ENCODE results near the gene DUS2.

DNA sequence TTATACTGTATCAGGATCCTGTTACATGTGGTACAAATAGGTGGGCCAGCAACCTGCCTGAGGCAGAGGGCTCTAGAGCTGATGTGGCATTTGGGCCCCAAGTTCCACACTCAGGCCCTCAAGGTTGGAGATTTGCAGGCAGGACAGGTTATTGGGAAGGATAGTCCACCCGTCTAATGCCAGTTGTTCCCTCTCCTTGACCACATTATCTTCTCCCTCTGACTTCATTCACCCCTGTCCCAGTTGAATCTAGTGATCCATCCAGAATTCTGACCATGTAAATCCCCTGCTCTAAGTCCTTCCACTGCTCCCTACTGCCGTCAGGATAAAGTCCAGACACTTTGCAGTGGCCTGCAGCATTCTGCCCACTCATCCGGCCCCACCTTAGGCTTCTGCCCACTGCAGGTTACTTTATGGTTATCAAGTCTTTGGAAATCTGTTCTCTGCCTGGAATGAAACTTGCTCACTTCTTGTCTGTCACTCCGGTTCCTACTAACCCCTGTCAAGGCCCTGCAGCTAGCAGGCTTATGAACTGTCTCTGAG lies 60.2 kb downstream of the DUS2 start:
- no peak for TF ChIP-seq POLR2AphosphoS5 (IDR thresholded peaks at IDR 0.05)
- TF ChIP-seq, protein P1, sequence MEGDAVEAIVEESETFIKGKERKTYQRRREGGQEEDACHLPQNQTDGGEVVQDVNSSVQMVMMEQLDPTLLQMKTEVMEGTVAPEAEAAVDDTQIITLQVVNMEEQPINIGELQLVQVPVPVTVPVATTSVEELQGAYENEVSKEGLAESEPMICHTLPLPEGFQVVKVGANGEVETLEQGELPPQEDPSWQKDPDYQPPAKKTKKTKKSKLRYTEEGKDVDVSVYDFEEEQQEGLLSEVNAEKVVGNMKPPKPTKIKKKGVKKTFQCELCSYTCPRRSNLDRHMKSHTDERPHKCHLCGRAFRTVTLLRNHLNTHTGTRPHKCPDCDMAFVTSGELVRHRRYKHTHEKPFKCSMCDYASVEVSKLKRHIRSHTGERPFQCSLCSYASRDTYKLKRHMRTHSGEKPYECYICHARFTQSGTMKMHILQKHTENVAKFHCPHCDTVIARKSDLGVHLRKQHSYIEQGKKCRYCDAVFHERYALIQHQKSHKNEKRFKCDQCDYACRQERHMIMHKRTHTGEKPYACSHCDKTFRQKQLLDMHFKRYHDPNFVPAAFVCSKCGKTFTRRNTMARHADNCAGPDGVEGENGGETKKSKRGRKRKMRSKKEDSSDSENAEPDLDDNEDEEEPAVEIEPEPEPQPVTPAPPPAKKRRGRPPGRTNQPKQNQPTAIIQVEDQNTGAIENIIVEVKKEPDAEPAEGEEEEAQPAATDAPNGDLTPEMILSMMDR (IDR thresholded peaks at IDR 0.05), result no peak

All from stomach (tissue), 4 donors.